Osteocyte (in vitro differentiated cells): ENCODE results near the gene ERP29. TPM values are rescaled to one million over a fixed set of nuclear protein-coding genes. Genes with fewer than 3 reads are reported as not detected.

ENCODE experiments used
- DNase-seq: peaks from one replicate; pipeline ENCODE4 v3.0.0; 2021; ENCODE audit warnings: mixed read lengths; ENCODE audit not compliant: unreplicated experiment; ENCODE audit errors: extremely low spot score
- H3K27ac Mint-ChIP-seq: one replicate; pipeline ENCODE4 v1.8.0; 2021; ENCODE audit warnings: mild to moderate bottlenecking, mixed read lengths; ENCODE audit not compliant: unreplicated experiment
- H3K27me3 Mint-ChIP-seq: one replicate; pipeline ENCODE4 v1.8.0; 2021; ENCODE audit warnings: mixed read lengths; ENCODE audit not compliant: unreplicated experiment
- H3K36me3 Mint-ChIP-seq: one replicate; pipeline ENCODE4 v1.8.0; 2021; ENCODE audit warnings: mixed read lengths; ENCODE audit not compliant: unreplicated experiment
- H3K4me1 Mint-ChIP-seq: one replicate; pipeline ENCODE4 v1.8.0; 2021; ENCODE audit warnings: mixed read lengths; ENCODE audit not compliant: unreplicated experiment
- H3K4me3 Mint-ChIP-seq: one replicate; pipeline ENCODE4 v1.8.0; 2021; ENCODE audit warnings: mild to moderate bottlenecking, moderate library complexity, mixed read lengths; ENCODE audit not compliant: unreplicated experiment
- H3K9me3 Mint-ChIP-seq: one replicate; pipeline ENCODE4 v1.8.0; 2021; ENCODE audit warnings: mixed read lengths; ENCODE audit not compliant: unreplicated experiment
- CTCF ChIP-seq: fragments of 200-600 bp; sonication (generic); IDR thresholded peaks from 2 replicates; pipeline ENCODE4 v1.5.0; 2021; ENCODE audit warnings: antibody characterized with exemption, mild to moderate bottlenecking, moderate library complexity
- long read RNA-seq: library from polyadenylated mRNA; unstranded; transcript quantifications from one replicate; pipeline ENCODE4 v2.0.0, GENCODE V29; 2021
- total RNA-seq: library from RNA; stranded (reverse); gene quantifications from 2 replicates; pipeline ENCODE4 v1.2.1, GENCODE V29; 2021

The ERP29 gene
- total RNA-seq = 133 and 139 TPM in 2 replicates
- long read RNA-seq, transcript ERP29-202 (2 exons, 1,333 nt) = minor isoform, 17 of 313 reads
- long read RNA-seq, transcript ERP29-201 (3 exons, 1,735 nt) = major isoform, 288 of 313 reads
- long read RNA-seq, partial matches to known transcripts = 7 of 313 reads
- long read RNA-seq, other reads (novel, unspliced or antisense) = 1 of 313 reads

GRCh38 chr12:112012775-112013600, at the start of gene ERP29, which contains the start of gene TMEM116:
TSS of gene ERP29 (plus strand) at chr12:112013426. CDS start at chr12:112013466, 40 bp downstream.
TSS of gene TMEM116 (minus strand) at chr12:112013165. CDS start at chr12:112005270, 7,895 bp downstream.
- Mint-ChIP-seq H3K27ac (peak within 1 kb of the TSS; percentile 98), H3K27me3 (no peaks in the 10 kb centered on the region), H3K4me3 (peak within 1 kb of the TSS; percentile 97), H3K9me3 (peaks cover 6% of the 10 kb centered on the region), H3K4me1 (peaks cover 32% of the 10 kb centered on the region), H3K36me3 (peaks cover 17% of the 10 kb centered on the region)
- TF ChIP-seq CTCF = peak; percentile 58
- DNase-seq = peak; percentile 100

GRCh38 chr12:111964935-111965334, 48.3 kb upstream of the ERP29 start:
- no peak for DNase-seq
- Mint-ChIP-seq H3K27me3 (no peaks in the 10 kb centered on the region), H3K36me3 (peaks cover 24% of the 10 kb centered on the region), H3K4me1 (no peaks in the 10 kb centered on the region), H3K9me3 (peaks cover 21% of the 10 kb centered on the region), H3K27ac (no peak overlapping the region), H3K4me3 (no peak overlapping the region)
- TF ChIP-seq CTCF = no peak

- Mint-ChIP-seq H3K4me1 (no peaks in the 10 kb centered on the region), H3K9me3 (peaks cover 8% of the 10 kb centered on the region), H3K4me3 (no peak overlapping the region), H3K27ac (no peak overlapping the region), H3K27me3 (no peaks in the 10 kb centered on the region), H3K36me3 (peaks cover 9% of the 10 kb centered on the region)
- no peak for DNase-seq
- TF ChIP-seq CTCF = no peak
Measured at GRCh38 chr12:111971800-111972199, 41.4 kb upstream of the ERP29 start.

DNA sequence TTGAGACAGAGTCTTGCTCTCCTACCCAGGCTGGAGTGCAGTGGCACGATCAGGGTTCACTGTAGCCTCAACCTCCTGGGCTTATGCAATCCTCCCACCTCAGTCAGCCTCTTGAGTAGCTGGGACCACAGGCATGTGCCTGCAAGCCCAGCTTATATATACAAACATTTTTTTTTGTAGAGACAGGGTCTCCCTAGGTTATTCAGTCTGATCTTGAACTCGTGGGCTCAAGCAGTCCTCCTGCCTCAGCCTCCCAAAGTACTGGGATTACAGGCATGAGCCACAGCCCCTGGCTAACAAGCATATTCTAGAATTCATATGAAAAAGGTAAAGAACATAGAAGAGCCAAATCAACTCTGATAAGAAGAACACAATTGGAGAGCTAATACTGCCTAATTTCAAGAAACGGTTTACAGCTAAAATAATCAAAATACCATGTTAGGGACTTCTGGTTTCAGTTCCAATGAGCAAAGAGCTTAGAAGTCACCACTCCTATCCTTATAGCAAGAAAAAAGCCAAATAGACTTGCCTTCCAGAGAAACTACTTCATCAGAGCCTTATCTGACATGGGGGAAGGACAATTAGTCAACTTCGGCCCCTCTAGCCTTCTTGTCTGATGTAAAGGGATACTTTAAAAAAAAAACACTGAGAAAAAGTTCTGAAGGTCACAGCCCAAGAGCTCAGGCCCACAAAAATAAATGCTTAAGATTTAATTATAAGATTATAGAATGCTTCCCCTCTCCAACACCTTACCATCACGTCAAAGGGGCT, 37.9 kb upstream of the ERP29 start:
- DNase-seq = no peak
- TF ChIP-seq CTCF = no peak
- Mint-ChIP-seq H3K9me3 (peaks cover 8% of the 10 kb centered on the region), H3K27ac (no peak overlapping the region), H3K4me1 (no peaks in the 10 kb centered on the region), H3K4me3 (no peak overlapping the region), H3K27me3 (no peaks in the 10 kb centered on the region), H3K36me3 (peaks cover 15% of the 10 kb centered on the region)
